ENCODE measurements around the gene ZNF511.

GRCh38 chr10:133298466-133298865 lies 10.2 kb upstream of the ZNF511 start:
- TF ChIP-seq, protein P1, sequence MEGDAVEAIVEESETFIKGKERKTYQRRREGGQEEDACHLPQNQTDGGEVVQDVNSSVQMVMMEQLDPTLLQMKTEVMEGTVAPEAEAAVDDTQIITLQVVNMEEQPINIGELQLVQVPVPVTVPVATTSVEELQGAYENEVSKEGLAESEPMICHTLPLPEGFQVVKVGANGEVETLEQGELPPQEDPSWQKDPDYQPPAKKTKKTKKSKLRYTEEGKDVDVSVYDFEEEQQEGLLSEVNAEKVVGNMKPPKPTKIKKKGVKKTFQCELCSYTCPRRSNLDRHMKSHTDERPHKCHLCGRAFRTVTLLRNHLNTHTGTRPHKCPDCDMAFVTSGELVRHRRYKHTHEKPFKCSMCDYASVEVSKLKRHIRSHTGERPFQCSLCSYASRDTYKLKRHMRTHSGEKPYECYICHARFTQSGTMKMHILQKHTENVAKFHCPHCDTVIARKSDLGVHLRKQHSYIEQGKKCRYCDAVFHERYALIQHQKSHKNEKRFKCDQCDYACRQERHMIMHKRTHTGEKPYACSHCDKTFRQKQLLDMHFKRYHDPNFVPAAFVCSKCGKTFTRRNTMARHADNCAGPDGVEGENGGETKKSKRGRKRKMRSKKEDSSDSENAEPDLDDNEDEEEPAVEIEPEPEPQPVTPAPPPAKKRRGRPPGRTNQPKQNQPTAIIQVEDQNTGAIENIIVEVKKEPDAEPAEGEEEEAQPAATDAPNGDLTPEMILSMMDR (conservative IDR thresholded peaks at IDR 0.05), result no peak
- no peak for TF ChIP-seq ZFX (IDR thresholded peaks at IDR 0.05)
